DMS 273 treated with DMSO at 0.1 percent for 48 hours (cell line): ENCODE data around the gene ANKFN1.

Source experiments
- DNase-seq: peaks from one replicate; lab custom pipeline; 2025; lab: John Stamatoyannopoulos, UW

Gene ANKFN1

DNA sequence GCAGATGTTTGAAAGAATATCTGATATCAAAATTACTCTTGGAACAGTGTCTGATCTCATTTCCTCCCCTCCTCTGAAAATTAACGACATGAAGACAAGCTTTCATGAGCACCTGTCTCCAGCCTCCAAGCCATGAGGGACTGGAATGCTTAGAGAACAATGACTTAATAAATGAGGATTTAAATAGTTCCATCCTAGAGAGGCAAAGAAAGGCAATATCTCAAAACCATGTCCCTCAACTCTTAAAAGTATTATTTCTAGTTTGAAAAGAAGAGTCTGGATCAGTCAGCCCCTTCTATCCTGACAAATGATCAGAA is 137.5 kb downstream of the ANKFN1 start:
- no peak for DNase-seq

DNA sequence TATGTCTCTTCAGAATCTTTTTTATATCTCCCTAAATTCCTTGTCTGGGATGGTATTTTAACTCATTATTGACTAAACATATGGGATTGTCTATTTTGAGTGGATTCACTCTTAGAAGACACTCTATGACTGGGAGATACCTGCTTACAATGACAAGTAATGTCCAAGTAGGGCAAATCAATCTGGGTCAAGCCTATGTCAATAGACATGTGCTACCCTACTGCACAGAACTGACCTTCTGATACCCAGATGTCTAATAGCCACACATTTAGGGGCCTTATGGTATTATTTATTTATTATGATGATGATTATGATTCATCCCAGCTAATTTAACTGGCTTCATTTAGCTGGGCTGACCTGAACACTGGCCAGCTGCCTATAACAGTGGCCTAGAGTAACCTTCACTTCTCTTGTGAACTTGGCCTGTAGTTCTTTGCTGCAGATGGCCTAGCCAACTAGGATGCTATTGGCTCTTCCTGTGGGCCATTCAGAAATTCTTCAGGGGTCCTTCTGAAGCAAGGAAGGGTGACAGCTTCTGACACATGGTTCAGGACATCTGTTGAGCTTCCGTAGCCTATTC is 138.0 kb downstream of the ANKFN1 start:
- DNase-seq = no peak

DNA sequence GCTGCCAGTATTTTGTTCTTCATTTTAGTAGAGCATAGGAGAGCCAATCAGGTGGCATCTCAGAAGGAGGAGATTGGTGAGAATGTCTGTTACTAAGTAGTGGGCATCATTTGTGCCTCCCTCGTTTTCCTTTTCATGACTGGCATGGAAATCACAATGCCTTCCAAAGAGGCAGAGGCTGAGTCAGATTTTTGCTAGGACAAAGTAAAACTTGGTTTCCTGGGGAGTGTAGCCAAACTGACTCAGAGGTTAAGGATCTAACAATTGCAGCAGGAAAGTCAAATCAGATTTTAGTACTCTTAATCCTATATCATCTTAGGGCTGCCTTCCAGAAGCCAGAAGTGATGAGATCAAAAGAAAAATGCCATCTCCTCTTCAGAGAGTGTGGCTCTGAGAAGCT is 138.7 kb downstream of the ANKFN1 start:
- no peak for DNase-seq

DNA sequence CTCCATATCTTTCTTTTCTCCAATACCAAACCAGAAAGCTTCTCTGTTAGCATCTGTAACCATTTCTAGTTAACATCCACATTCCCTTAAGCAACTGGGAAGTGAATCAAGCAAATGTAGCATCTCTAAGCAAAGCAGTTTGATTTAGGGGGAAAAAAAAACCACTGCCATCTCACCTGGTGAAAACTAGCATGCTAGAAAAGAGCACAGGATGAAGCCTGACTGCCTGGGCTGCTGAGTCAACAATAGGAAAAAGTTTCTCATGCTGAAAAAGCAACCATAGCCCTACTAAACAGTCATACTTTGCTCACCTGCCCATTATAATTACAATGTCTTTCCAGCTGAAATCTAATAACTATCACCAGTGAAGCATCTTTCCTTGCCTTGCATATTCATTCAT is 139.3 kb downstream of the ANKFN1 start:
- DNase-seq = no peak

DNA sequence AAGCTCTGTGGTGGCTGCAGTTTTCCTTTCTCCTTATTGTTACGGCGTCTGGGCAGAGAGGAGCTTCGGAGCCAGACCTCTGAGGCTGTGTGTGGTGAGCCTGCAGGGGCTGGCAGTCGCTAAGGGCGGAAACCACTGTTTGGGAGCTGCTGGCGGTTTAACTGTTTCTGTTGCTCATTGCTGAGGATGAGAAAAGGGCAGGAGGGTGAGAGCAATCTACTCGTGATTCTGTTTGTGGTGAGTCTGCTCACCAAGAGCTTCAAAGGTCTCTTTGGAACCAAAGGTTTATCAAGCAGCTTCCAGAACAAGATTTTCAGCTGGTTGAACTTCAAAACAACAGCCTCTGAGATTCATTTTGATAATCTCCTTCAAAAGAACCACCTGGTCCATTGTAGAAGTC is 143.9 kb downstream of the ANKFN1 start:
- DNase-seq = no peak

DNA sequence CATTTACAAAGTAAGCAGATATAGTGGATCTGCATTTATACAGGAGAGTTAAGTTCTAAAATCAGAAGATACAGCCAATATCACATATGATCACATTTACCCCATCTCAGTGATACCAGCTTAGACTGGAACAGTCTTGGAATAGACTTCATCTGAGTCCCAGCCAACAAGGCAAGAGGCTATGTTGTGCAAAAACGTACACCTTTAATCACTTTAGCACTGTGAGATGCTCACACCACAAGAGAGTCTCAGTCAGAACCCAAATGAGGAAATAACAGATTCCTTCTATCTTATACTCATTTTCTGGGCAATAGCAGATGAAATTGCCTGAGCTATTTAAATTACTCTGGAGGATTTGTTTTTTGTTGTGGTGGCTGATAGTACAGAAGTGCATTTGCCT is 145.6 kb downstream of the ANKFN1 start:
- DNase-seq = no peak

DNA sequence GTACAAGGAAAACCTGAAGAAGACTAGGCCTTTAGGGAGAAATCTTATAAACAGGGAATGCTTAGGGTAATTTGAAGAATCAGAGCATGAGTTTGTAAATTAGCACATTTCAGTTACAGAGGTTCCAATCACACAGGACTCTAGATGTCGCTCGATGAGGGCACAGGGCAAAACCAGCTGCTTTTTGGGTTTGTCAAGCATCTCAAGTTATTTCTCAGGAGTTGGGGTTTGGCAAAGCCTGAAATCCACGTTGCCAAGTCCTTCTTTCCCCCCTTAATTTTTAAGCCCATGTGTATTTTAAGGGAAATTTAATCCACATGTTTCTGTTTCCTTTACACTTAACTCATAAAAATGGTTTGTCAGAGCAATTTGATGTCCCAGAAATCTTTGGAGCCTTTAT is 146.9 kb downstream of the ANKFN1 start:
- DNase-seq = no peak

DNA sequence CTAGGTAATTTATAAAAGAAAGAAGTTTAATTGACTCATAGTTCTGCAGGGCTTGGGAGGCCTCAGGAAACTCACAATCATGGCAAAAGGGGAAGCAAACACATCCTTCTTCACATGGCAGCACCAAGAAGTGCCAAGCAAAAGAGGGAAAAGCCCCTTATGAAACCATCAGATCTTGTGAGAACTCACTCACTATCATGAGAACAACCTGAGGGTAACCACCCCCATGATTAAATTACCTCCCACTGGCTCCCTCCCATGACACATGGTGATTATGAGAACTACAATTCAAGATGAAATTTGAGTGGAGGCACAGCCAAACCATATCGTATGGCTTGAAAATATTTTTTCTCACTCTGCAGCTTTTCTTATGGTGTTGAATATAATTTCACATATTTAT is 151.7 kb downstream of the ANKFN1 start:
- DNase-seq = no peak

DNA sequence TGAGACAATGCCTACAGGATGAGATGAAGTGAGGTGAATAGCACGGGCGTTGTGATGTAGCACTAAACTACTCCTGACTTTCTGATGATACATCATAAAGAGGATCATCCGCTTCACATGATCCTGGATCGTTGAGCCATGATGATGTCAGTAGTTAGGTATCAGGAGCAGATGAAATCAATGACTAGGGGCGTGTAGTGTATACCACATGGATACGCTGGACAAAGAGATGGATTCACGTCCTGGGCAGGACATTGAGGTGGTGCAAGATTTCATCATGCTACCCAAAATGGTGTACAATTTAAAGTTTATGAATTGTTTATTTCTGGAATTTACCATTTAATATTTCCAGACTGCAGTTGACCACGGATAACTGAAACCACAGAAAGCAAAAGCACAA is 156.6 kb downstream of the ANKFN1 start:
- DNase-seq = no peak

DNA sequence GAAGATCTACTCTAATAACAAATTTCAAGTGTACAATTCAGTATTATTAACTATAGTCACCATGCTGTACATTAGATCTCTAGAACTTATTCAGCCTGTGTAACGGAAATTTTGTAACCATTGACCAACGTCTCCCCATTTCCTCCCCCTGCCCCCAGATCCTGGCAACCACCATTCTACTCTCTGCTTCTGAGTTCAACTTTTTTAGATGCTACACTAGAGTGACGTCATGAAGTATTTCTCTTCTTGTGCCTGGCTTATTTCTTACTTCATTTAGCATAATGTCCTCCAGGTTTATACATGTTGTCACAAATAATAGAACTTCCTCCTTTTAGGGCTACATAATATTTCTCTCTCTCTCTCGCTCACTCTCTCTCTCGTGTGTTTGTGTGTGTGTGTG is 157.5 kb downstream of the ANKFN1 start:
- no peak for DNase-seq

DNA sequence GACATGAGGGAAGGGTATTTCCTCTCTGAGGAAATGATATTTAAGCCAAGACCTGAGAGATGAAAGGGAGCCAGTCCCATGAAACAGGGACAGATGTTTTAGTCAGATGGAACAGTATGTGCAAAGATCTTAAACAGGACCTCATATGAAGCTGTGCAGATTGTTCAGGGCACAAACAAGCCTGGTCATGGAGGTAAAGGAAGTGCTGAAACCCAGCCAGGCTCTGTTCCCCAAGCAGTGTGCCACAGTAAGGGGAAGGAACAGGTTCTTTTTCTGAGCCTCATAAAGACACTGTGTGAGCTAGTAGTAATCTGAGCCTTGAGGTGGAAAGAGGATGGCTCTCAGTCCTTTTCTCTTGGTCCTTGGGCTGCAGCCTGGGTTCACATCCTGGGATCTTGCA is 159.9 kb downstream of the ANKFN1 start:
- peak; percentile 79 for DNase-seq

DNA sequence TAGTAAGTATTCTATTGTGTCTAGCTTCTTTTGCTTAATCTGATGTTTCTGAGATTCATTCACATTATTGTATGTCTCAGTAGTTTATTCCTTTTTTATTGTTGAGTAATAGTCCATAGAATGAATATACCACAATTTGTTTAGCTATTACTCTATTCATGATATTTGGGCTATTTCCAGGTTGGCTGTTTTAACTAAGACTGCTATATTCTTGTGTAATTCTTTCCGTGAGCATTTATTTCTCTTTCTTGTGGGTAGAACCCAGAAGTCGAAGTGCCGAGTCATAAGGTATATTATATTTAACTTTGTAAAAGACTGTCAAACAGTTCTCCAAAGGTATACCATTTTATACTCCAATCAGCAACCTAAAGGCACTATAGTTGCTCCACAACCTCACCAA is 160.8 kb downstream of the ANKFN1 start:
- DNase-seq = no peak

DNA sequence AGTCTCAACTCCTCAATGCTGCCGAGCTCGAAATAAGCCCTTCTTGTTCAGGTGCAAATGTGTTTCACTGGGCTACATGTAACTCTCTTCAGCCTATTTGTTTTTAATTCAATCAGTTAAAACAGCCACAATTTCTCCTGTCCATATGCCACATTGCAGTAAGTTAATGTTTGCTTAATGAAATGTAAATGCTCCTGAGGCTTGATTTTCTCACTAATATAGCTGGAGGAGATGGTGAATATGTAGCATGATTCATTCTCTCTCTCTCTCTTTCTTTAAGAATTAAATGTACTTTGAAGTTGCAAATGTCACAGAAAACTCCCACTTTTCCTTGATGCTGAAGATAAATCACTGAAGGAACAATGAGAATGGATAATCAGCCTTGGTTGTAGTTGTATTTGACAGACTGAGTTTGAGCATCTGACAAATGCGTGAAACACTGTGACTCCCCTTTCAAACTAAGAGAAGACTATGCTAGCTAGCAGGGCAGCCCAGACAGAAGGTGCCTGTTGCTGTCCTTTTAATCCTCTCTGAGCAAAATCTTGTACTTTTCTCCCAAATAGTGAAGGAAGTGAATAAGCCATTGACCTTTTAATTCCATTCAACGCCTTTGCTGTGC is 161.8 kb downstream of the ANKFN1 start:
- no peak for DNase-seq

DNA sequence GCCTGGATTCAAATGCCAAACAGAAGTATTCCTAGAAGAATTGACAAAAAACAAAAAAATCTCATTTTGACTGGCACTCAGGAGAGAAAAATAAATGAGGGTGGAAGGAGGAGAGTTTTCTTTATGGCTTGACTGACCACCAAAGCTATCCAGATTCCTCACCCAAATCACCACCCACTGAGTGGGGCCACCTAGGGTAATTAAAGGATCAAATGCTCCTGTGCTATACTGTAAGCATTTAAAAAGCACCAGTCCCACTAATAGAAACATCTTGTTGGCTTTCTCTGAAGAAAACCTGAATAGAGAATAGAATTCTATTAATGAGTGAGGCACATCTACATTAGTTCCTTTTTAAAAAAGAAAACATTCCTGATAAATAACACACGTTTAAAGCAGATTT is 163.3 kb downstream of the ANKFN1 start:
- DNase-seq = no peak

DNA sequence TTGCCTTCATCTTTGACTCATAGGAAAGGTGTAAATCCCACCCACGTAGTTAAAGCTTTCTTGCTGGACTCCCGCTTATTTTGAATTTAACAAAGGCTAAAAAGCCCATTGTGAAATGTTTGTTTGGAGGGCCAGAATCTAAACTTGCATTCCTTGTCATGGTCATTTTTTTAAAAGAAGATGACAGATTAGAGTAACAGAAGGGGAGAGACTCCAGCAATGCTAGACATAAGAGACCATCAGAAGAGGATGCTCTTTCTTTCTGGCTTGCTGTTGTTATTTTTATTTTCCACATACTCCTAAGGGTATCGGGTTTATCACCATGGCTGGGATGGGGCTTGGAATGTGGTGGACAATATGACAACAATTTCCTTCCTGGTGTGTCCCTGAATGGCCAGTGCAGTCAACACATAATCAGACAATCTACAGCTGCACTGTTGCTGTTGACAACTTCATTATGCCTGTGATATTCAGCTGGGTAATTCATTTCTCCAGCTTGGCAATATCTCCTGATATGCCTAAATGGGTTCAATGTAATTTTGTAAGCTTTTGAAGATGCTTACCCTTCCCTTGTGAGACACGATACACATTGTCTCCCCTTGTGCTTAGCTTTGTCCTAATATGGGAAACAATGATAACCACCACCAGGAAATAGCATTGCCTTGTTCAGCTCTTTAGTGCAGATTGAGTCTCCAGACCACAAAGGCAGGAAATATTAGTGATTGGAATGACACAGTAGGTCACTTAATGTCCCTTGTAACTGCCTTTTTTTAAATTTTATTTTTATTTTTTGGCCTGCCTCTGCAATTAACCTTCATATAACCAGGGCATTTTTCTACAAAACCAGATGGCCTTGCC is 164.3 kb downstream of the ANKFN1 start:
- no peak for DNase-seq

DNA sequence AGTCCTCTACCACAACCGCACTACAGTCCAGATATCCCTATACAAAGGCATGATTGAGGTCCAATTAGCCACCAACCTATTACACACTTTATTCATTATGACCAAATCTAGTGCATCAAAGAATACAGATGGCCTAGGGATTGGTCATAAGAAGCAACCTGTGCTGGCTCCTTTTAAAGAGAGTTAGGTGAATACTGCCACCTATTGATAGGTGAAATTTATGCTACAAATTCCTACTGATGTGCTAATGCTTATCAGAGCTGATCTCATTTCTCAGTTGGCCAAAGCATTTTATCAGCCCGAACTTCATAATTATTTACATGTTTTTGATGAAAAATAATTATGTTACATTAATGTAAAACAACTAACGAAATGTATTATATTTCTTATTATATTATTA is 166.3 kb downstream of the ANKFN1 start:
- DNase-seq = peak; percentile 61

DNA sequence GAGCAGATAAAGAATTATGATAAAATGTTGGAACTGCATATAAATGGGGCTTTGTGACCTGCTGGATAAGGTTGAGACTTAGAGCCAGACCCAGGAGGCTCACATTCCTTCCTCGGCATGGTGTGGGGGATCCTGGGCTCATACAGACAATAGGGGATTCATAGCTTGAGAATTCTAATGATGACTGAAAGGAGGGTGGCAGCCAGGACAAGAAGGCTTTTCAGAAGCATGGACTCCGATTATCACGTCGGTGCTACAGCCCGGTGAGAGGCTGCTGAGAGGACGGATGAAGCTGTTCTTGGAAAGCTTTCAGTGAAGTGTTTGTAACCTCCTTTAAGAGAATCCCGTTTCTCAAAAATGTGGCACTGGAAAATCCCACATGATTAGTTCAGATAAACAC is 167.2 kb downstream of the ANKFN1 start:
- DNase-seq = no peak

DNA sequence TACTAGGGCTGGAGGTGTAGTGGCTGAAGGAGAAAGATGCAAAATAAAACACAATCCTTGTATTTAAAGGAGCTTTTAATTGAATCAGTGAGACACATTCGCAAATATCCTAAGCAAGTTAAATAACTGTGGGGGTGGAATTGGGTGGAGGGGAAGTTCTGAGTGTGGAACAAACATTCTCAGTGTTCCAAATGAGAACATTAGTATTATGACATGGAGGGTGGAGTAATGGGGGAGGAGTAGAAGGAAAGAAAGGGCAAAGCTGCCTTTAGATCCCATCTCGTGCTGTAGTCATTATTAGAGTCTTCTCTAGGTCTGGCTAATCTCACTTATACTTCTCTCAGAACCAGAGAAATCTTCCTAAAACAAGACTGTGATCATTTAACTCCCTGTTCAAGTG is 169.7 kb downstream of the ANKFN1 start:
- DNase-seq = no peak

DNA sequence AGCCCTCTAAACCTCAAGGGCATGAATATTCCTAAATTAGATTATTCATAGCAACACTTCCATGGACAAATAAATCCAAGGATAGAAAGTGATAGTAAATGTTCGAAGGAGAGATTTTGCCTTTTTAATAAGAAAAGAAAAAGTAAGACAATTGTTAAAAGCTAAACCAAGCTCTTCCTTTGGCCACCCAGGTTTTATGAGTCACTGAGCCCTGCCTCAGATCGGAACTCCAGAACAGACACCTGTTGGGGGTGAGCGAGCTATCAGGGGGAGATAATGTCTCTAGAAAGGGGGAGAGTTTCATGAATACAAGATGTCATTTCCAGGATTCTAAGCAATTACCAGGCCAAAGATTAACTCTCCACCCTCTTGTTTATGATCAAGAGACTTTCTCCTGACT is 171.4 kb downstream of the ANKFN1 start:
- DNase-seq = no peak

DNA sequence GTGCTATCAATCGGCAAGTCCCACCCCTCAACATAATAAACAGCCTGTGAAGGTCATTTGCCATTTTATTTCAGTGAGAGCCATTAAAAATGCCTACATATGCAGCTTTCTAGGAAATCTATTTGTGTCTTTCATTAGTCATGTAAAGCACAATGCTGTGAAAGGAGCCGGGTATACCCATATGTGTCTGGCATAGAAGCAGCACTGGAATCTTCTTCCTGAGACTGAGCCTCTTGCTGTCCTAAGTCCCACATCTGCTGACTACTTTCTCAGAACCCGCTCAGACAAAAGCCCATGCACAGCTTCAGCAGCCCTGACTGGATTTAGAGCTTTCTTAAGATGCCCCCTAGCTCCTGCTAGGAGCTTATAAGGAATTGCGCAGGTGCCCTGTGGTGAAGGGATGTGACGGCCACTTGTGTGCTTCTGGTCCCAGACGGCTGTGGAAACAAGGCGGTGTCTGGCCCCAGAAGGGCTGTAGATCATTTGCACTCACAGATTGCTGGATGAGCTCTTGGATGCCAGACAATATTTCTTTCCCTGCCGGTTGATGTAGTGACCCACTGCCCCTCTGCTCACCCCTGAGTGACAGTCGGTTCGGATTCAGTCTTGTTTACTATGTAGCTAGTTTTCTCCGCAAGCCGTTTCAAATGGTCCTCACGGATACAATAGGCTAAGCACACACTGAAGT is 172.2 kb downstream of the ANKFN1 start:
- DNase-seq = no peak

DNA sequence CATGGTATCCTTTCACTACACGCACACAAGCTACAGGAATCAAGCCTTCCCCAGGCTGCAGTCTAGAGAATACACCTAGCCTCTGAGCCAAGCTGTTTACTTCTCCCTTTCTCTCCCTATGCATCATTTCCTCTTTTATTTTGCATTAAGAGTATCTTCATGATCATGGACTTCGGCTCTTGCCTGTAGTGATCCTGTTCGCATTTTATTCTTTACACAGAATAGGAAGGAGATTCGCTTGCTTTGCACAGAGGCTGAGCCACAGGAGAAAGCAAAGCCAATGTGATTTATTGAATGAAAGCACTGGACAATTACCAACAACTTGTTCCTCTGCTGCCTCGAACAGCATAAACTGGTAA is 172.7 kb downstream of the ANKFN1 start:
- DNase-seq = no peak

DNA sequence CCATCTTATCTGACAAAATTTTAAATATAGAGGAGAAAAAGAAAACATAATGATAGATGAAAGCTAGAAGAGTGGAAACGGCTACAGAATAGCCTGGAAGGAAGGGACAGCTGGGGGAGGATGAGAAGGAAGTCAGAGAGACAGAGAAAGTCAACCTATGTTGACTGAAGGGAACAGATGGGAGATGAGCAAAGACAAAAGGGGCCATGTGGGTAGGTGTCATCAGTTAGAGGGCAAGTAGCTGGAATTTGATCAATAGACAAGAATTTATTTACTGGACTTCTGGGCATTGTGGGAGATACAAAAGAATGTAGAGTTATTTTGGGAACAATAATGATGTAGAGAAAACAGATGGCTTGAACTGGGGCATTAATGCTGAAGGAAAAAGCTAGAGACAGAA is 194.4 kb downstream of the ANKFN1 start:
- DNase-seq = no peak

DNA sequence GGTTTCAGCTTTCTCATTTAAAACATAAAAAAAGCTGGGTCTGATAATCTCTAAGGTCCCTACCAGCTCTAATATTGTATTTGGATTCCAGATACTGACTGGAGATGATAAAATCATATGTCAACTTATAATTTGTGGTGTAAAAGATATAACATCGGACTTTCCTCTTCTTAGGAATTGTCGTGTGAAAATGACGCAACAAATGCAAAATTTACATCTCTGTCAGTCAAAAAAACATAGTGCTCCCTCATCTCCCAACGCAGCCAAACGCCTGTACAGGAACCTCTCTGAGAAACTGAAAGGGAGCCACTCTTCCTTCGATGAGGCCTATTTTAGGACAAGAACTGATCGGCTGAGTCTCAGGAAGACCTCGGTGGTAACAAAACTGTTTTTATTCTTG is 197.3 kb downstream of the ANKFN1 start:
- no peak for DNase-seq
